NCI-H748 treated with DMSO at 0.1 percent for 48 hours (cell line): ENCODE data around the gene WDR27.

Experiments
- DNase-seq: peaks from one replicate; lab custom pipeline; 2025; lab: John Stamatoyannopoulos, UW

WDR27 gene

GRCh38 chr6:169592558-169592957, 109.3 kb downstream of the WDR27 start:
- DNase-seq = no peak

GRCh38 chr6:169591616-169592015, 110.2 kb downstream of the WDR27 start:
- no peak for DNase-seq

- DNase-seq = no peak
Observed at GRCh38 chr6:169590376-169590939, 111.4 kb downstream of the WDR27 start.

DNA sequence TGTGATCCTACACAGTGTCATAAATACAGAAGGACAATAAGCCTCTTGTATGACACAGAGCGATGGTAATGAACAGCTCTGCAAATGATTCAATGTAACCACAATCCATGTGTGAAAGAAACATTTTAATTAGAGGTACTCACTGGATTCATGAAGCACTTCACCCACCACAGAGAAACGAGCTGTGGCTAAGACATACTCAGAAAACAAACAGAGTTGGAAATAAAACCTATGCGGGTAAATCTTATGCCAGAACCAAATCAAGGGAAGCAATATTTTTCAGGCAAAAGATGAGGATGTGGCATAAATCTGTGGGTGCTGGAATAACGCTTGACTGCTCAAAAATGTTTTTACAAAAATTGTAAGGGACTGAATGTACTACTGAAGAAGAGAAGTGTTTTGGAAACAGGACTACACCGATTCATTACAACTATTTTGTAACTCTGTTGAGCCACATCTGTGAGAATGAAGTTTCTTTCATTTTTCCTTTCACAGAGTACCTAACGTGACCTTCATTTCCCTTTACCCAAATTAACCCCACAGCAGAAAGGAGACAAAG, 112.1 kb downstream of the WDR27 start:
- DNase-seq = no peak

DNA sequence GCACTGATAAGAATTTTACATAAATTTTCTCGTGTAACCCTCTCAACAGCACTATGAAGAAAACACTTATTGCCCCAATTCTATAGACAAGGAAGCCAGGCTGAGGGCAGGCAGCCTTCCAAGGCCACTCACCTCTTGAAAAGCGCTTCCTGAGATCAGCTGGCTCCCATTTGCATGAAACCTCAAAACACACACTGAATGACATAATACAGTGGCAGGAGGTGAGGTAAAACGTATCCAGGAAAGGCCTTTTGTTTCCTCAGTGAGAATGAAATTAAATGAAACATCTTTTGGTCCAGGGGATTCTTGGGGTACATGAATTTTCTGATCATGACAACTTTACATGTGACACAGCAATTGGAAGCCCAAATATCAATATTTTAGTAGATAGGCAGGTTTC, 112.5 kb downstream of the WDR27 start:
- DNase-seq = no peak

- no peak for DNase-seq
Observed at GRCh38 chr6:169587975-169588374, 113.9 kb downstream of the WDR27 start.

DNA sequence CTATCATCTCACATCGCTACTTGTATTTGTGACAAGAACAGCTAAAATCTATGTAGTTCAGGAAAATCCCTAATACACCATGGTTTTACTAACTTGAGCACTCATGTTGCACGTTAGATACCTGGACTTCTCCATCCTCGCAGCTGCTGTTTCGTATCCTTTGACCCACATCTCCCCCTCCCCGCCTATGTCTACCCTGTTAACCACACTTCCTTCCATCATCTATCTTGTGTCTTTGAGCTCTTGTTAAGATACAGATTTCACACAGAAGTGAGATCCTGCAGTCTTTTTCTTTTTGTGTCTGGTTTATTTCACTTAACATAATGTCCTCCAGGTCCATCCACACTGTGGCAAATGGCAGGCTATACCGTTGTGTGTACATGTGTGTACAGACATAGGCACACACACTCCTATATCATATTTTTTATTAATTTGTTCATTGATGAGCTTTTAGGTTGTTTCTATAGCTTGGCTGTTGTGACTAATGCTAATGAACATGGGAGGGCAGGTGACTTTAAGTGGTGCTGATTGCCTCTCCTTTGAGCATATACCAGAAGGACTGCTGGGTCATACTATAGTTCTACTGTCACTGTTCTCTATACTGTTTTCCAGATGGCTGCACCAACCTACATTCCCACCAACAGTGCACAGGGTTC, 117.8 kb downstream of the WDR27 start:
- DNase-seq = no peak

- DNase-seq = no peak
Observed at GRCh38 chr6:169579407-169580111, 122.3 kb downstream of the WDR27 start.

DNA sequence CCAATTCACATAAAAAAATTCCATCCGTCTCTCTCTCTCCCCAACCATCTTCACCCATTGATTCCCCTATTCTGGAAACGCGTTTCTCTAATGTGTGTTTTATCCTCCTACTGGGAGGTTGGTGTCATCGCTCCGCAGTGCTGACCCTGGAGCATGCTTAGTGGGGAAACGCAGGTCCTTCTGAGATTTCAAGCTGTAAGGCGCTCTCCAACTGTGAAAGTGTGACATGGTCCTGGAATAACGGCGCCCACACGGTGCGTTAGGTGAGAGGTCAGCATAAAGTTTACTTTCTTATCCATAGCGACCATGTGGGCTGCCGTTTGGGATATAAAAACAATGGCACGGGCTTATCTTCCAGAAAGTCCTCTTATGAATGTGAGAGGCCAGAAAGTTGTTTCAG, 123.9 kb downstream of the WDR27 start:
- DNase-seq = no peak

DNA sequence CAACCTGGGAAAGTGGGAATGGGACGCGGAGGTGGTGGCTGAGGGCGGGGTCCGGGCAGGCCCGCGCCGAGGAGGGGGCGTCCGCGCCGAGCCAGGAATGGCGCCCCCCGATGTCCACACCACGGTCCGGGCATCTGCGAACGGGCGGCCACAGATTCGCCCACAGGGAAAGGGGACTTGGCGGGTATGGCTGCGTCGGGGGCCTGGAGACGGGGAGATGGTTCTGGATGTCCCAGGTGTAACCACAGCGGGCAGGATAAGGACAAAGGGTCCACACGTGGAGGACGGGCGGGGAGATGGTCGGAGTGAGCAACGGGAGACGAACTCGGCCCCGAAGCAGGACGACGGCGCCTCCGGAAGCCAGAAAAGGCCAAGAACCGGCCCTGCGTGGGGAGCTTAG, 124.6 kb downstream of the WDR27 start:
- DNase-seq = no peak

DNA sequence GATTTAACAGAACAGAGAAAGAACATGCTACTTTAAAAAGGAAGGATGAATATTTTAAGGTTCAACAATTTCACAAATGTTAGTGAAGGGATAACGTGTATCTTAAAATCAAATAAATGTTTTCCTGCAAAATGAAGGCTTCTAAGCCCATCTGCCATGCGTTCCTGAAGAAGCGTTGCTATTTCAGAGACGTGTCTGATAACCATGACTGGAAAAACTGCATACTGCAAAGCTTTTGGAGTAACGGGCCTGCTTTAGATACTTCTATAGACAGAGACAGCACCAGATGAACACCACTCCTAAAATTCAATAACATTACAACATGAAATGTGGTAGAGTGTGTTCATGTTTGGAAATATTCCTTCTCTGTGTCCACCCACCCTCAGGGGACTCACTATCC, 126.0 kb downstream of the WDR27 start:
- DNase-seq = no peak

DNA sequence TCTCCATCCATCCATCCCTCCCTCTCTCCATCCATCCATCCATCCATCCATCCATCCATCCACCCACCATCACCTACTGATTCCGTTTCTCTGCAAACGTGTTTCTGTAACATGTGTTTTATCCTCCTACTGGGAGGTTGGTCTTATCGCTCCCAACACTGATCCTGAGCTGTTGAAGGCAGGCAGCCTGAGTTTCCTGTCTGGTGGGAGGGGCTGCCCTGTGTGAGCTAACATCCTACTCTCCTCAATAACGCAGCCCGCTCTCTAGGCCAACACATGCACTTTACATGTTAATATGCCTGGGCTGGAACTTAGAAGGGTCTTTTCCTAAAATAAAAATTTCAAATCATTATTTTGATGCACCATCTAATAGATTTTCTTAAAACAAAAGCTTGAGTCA, 126.5 kb downstream of the WDR27 start:
- no peak for DNase-seq

DNA sequence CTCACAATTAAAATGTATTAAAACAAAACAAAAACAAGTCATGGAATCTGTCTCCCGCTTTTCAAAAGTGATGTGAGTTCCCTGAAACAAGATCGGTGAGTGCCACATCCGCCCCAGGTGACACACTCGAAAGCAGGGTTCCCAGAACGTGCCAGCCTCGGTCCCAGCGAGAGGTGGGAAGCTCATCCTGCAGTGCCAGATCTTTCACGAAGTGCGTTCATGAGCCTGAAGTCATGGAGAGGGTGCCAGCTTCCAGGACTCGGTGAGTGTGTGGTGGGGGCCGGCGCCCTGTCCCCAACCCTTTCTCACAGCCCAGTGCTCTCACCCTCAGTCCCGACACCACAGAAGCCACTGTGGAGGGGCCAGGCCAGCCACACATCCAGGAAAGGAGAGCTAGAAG, 127.4 kb downstream of the WDR27 start:
- no peak for DNase-seq

DNA sequence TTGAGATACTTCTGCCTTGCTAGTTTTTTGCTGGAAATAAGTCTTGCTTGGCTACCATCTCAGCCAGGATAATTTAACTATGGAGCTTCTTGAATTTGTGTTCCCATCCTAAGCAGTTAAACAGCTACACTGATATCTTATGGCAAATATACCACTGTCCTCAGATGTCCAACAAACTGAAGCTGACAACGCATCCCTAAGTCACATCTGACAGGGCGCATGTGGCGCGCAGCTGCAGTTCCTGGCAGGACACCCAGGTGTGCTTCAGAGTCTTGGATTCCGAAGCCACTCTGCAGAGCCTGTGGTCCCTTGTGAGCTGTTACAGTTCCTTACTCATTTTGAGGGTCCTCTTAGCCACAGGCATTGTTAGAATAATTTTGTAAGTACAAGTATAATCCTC, 127.9 kb downstream of the WDR27 start:
- no peak for DNase-seq

GRCh38 chr6:169571123-169571962, 130.5 kb downstream of the WDR27 start:
- DNase-seq = no peak

GRCh38 chr6:169568314-169569087, 133.3 kb downstream of the WDR27 start:
- DNase-seq = no peak

GRCh38 chr6:169567819-169568218, 134.0 kb downstream of the WDR27 start:
- no peak for DNase-seq

DNA sequence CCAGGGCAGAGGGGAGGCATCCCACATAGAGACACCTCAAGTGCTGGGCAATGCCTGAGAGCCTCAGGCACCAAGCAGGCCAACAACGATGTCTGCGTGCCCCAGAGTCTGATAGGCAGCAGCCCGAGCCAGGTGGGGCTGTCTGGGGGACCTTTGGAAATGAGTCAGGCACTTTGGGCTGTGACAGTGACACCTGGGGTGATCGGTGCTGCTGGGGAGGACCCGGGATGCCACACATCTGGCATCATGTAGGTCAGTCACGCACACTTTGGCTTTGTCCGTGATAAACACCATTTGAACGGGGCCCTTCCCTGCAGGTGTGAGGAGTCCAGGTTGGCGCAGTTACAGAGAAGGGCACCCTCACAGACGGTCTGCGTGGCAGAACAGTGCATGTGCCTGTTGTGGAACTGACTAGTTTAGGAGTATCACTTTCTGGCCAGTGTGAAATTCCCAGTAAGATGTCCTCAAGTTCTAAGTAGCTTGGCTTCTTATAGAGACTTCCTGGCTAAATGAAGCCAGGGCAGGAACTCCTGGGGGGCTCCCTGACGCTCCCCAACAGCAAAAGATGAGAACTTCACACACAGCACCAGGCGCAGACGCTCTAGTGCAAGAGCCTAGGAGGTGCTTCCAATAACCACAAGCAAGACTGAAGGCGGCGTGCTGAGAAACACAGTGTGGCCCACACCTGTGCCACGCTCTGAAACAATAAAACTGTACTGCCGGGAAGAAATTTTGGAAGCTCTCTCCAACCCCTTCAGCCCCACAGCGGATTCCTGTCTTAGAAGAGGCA, 134.7 kb downstream of the WDR27 start:
- no peak for DNase-seq

DNA sequence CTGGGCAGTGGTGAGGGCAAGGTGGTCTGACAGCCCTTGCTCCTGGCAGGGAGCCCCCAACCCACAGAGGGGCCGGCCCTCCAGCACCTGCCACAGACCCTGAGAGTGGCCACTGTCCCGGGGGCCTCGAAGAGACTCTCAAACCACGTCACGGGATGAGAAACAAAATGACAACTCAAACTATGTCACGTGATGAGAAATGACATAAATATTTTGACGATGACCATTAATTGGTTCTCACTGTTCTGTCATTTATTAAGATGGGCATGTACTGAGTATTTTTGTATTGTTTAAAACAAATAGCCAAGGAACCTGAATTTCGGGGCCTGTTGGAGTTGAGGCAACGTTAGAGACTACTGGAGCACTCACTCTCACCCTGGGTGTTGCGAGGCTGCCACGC, 135.5 kb downstream of the WDR27 start:
- no peak for DNase-seq

DNA sequence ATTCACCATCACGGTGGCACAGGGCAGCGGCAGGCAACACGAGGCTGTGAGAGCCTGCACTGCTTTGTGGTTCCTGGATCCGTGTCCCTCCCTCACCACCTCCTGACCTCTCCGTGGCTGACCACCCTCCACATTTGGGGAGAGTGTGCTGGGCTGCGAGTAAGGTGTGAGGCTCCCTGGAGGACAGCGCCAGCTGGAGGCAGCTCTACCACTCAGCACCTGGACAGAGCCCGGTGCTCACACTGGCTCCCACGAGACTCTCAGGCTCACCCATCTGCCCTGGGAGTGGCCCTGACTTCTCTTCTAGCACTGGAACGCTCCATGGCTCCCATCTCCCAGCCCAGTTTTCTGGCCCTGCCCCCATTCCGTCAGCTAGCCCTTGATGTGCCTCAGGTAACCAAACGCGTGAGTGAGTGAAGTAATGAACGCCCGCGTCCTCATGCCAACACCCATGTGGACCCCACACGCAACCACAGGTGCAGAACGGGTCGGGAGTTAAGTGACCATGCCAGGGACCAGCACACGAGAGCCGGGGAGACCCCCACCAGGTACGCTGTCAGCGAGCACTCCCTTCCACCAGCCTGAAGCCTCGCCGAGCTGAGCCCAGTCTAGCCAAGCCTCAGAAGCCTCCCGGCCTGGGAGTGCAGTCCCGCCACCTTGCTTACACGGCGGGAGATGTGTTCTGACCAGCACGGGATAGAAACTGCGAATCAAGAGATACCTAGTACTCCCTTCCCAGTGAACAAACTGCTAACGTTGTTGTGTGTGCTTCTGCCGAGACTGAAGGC, 137.2 kb downstream of the WDR27 start:
- no peak for DNase-seq
